NB4 (cell line): Measurements from ENCODE around the gene RPL41.

ENCODE experiments used
- CTCF ChIP-seq: IDR thresholded peaks from one replicate; pipeline ENCODE4 v1.5.1; 2012; ENCODE audit warnings: low read depth, low read length
- MAX ChIP-seq: IDR thresholded peaks from 2 replicates; pipeline ENCODE4 v1.6.1; 2011; ENCODE audit warnings: low read depth, low read length
- MYC ChIP-seq: IDR thresholded peaks from 2 replicates; pipeline ENCODE4 v1.6.1; 2011; ENCODE audit warnings: low read depth, low read length
- POLR2A ChIP-seq: IDR thresholded peaks from 2 replicates; pipeline ENCODE4 v1.6.1; 2011; ENCODE audit warnings: mild to moderate bottlenecking; ENCODE audit not compliant: insufficient read length; ENCODE audit errors: extremely low read depth

- no peak for TF ChIP-seq CTCF
- TF ChIP-seq MAX = no peak
- TF ChIP-seq POLR2A = no peak
- TF ChIP-seq MYC = no peak
Observed at GRCh38 chr12:56086608-56087007, 29.8 kb upstream of the RPL41 start.
